ENCODE results near the gene FOSL2.

FOSL2 gene

DNA sequence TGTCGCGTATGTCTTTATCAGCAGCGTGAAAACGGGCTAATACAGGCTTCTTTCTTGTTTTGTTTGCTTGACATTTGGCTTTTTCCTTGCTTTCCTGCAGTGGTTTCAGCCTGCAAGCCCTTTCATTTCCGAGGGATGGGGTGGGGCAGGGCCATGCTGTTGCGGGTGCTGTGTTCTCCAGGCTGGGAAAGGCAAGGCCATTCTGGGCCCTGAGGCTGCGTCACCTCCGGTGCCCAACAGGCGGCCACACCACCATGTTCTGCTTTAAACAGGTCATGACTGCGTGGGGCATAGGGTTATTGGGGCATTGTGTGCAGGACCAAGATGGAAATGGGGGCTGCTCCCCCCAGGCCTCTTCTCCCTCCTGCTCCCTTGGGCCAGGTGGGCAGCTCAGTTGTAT is 64.6 kb downstream of the FOSL2 start:
- peaks cover 3% of the 10 kb centered on the region; the same call in 1 of the 2 replicates for H3K9me3 ChIP-seq (ENCODE audit: insufficient read depth, low read length)
- H3K27me3 ChIP-seq (ENCODE audit: insufficient read depth, insufficient read length), result no peaks in the 10 kb centered on the region
- DNase-seq (ENCODE audit: low read depth, low spot score), result no peak
- TF ChIP-seq SUZ12 (IDR thresholded peaks at IDR 0.05; ENCODE audit: extremely low read depth, insufficient read depth, insufficient read length) (no peak), ZNF274 (IDR thresholded peaks at IDR 0.05; ENCODE audit: low read depth, low read length) (no peak), YY1 (IDR thresholded peaks at IDR 0.05; ENCODE audit: insufficient read depth, insufficient read length) (no peak)
- no peak overlapping the region for H3K4me3 ChIP-seq (ENCODE audit: insufficient read length, low read depth)
- H3K4me1 ChIP-seq (ENCODE audit: insufficient read depth, insufficient read length), result no peaks in the 10 kb centered on the region
- no peak overlapping the region for H3K9ac ChIP-seq (ENCODE audit: insufficient read length, low read depth)
- no peaks in the 10 kb centered on the region for H3K36me3 ChIP-seq (ENCODE audit: insufficient read depth, insufficient read length, low read length)

- no peak overlapping the region for H3K4me3 ChIP-seq (ENCODE audit: insufficient read length, low read depth)
- DNase-seq (ENCODE audit: low read depth, low spot score), result no peak
- H3K27me3 ChIP-seq (ENCODE audit: insufficient read depth, insufficient read length), result no peaks in the 10 kb centered on the region
- peaks cover 15% of the 10 kb centered on the region for H3K9me3 ChIP-seq (ENCODE audit: insufficient read depth, low read length)
- H3K36me3 ChIP-seq (ENCODE audit: insufficient read depth, insufficient read length, low read length), result no peaks in the 10 kb centered on the region
- no peaks in the 10 kb centered on the region for H3K4me1 ChIP-seq (ENCODE audit: insufficient read depth, insufficient read length)
- H3K9ac ChIP-seq (ENCODE audit: insufficient read length, low read depth), result no peak overlapping the region
- TF ChIP-seq SUZ12 (IDR thresholded peaks at IDR 0.05; ENCODE audit: extremely low read depth, insufficient read depth, insufficient read length) (no peak), ZNF274 (IDR thresholded peaks at IDR 0.05; ENCODE audit: low read depth, low read length) (no peak), YY1 (IDR thresholded peaks at IDR 0.05; ENCODE audit: insufficient read depth, insufficient read length) (no peak)
Measured at GRCh38 chr2:28461056-28461455, 68.4 kb downstream of the FOSL2 start.

DNA sequence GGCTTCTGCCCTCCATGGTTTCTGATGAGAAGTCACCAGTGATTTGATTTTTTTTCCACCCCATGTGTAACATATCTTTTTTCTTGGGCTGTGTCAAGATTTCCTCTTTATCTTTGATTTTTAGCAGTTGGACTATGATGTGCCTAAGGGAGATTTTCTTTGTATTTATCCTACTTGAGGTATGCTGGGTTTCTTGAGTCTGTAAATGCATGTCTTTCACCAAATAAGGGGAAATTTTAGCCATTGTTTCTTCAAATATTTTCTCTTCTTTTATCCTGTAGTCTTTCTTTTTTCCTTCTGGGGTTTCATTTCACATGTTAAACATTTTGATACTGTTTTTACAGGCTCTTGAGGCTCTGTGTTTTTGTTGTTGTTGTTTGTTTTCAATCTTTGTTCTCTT is 69.5 kb downstream of the FOSL2 start:
- H3K9me3 ChIP-seq (ENCODE audit: insufficient read depth, low read length), result peaks cover 15% of the 10 kb centered on the region
- no peaks in the 10 kb centered on the region for H3K27me3 ChIP-seq (ENCODE audit: insufficient read depth, insufficient read length)
- no peaks in the 10 kb centered on the region for H3K36me3 ChIP-seq (ENCODE audit: insufficient read depth, insufficient read length, low read length)
- TF ChIP-seq ZNF274 (IDR thresholded peaks at IDR 0.05; ENCODE audit: low read depth, low read length) (no peak), SUZ12 (IDR thresholded peaks at IDR 0.05; ENCODE audit: extremely low read depth, insufficient read depth, insufficient read length) (no peak), YY1 (IDR thresholded peaks at IDR 0.05; ENCODE audit: insufficient read depth, insufficient read length) (no peak)
- H3K4me3 ChIP-seq (ENCODE audit: insufficient read length, low read depth), result no peak overlapping the region
- H3K9ac ChIP-seq (ENCODE audit: insufficient read length, low read depth), result no peak overlapping the region
- DNase-seq (ENCODE audit: low read depth, low spot score), result no peak
- no peaks in the 10 kb centered on the region for H3K4me1 ChIP-seq (ENCODE audit: insufficient read depth, insufficient read length)

DNA sequence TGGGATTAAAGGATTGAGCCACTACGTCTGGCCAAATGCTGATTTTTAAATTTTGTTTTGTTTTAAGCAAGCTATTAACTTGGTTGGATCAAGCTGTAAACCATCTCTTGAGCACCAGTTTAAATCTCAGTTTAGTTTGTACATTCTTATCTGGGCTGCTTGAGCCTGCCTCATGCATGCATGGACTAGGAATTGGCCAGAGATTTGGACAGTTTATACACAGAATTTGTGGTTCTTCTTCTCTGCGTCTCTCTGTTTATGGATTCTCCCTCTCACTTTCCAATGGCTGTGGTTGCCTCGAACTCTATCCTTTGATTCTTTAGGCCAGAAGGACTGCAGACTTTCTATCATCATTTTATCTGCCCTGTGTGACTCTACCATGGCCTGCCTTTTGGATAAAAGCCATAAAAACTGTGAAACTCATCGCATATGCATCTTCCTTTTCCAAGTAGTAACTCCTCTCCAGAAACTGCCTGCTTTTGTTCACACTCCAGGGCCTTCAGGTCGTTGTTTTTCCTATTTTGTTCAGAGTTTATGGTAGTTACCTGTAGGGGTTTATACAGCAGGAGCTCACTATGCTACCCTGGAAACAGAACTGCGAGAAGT is 70.7 kb downstream of the FOSL2 start:
- TF ChIP-seq SUZ12 (IDR thresholded peaks at IDR 0.05; ENCODE audit: extremely low read depth, insufficient read depth, insufficient read length), result no peak
- TF ChIP-seq YY1 (IDR thresholded peaks at IDR 0.05; ENCODE audit: insufficient read depth, insufficient read length), result no peak
- no peak for TF ChIP-seq ZNF274 (IDR thresholded peaks at IDR 0.05; ENCODE audit: low read depth, low read length)
- DNase-seq (ENCODE audit: low read depth, low spot score), result no peak
- Histone ChIP-seq H3K9ac (ENCODE audit: insufficient read length, low read depth) (no peak overlapping the region), H3K27me3 (ENCODE audit: insufficient read depth, insufficient read length) (no peaks in the 10 kb centered on the region), H3K36me3 (ENCODE audit: insufficient read depth, insufficient read length, low read length) (no peaks in the 10 kb centered on the region), H3K4me3 (ENCODE audit: insufficient read length, low read depth) (no peak overlapping the region), H3K4me1 (ENCODE audit: insufficient read depth, insufficient read length) (no peaks in the 10 kb centered on the region), H3K9me3 (ENCODE audit: insufficient read depth, low read length) (peaks cover 15% of the 10 kb centered on the region)

GRCh38 chr2:28463893-28464292 is 71.2 kb downstream of the FOSL2 start:
- Histone ChIP-seq H3K4me1 (ENCODE audit: insufficient read depth, insufficient read length) (no peaks in the 10 kb centered on the region), H3K9ac (ENCODE audit: insufficient read length, low read depth) (no peak overlapping the region), H3K9me3 (ENCODE audit: insufficient read depth, low read length) (peaks cover 15% of the 10 kb centered on the region), H3K4me3 (ENCODE audit: insufficient read length, low read depth) (no peak overlapping the region), H3K36me3 (ENCODE audit: insufficient read depth, insufficient read length, low read length) (no peaks in the 10 kb centered on the region), H3K27me3 (ENCODE audit: insufficient read depth, insufficient read length) (no peaks in the 10 kb centered on the region)
- no peak for DNase-seq (ENCODE audit: low read depth, low spot score)
- TF ChIP-seq SUZ12 (IDR thresholded peaks at IDR 0.05; ENCODE audit: extremely low read depth, insufficient read depth, insufficient read length) (no peak), YY1 (IDR thresholded peaks at IDR 0.05; ENCODE audit: insufficient read depth, insufficient read length) (no peak), ZNF274 (IDR thresholded peaks at IDR 0.05; ENCODE audit: low read depth, low read length) (no peak)

GRCh38 chr2:28465148-28465885 is 72.7 kb downstream of the FOSL2 start:
- H3K36me3 ChIP-seq (ENCODE audit: insufficient read depth, insufficient read length, low read length), result no peaks in the 10 kb centered on the region
- H3K27me3 ChIP-seq (ENCODE audit: insufficient read depth, insufficient read length), result no peaks in the 10 kb centered on the region
- H3K4me3 ChIP-seq (ENCODE audit: insufficient read length, low read depth), result no peak overlapping the region
- no peak for TF ChIP-seq YY1 (IDR thresholded peaks at IDR 0.05; ENCODE audit: insufficient read depth, insufficient read length)
- no peaks in the 10 kb centered on the region for H3K4me1 ChIP-seq (ENCODE audit: insufficient read depth, insufficient read length)
- no peak for DNase-seq (ENCODE audit: low read depth, low spot score)
- H3K9ac ChIP-seq (ENCODE audit: insufficient read length, low read depth), result no peak overlapping the region
- peaks cover 15% of the 10 kb centered on the region for H3K9me3 ChIP-seq (ENCODE audit: insufficient read depth, low read length)
